GF-D8 (cell line): ENCODE results near the gene CYP4F2.
A peak's percentile ranks its signal among the peaks of the same experiment; 100 is the strongest.
"Not testable (repeated sequence)": the region's sequence is repeated elsewhere in the genome, so short reads cannot be mapped to it uniquely, and the experiment has no call there.

Source experiments
- DNase-seq: peaks from one replicate; lab custom pipeline; 2025; lab: John Stamatoyannopoulos, UW

CYP4F2 gene

GRCh38 chr19:15850385-15850784, 47.5 kb downstream of the CYP4F2 start:
- no peak for DNase-seq

GRCh38 chr19:15846923-15847322, 51.0 kb downstream of the CYP4F2 start:
- no peak for DNase-seq

- DNase-seq, result peak; percentile 25
Measured at GRCh38 chr19:15843894-15844222, 54.0 kb downstream of the CYP4F2 start.

- no peak for DNase-seq
Measured at GRCh38 chr19:15843203-15843893, 54.5 kb downstream of the CYP4F2 start.

- DNase-seq, result no peak
Measured at GRCh38 chr19:15841875-15842569, 55.9 kb downstream of the CYP4F2 start.

- DNase-seq, result no peak
Measured at GRCh38 chr19:15840833-15841232, 57.0 kb downstream of the CYP4F2 start.

GRCh38 chr19:15839888-15840287, 58.0 kb downstream of the CYP4F2 start:
- DNase-seq, result not testable (repeated sequence)

GRCh38 chr19:15838351-15838750, 59.5 kb downstream of the CYP4F2 start:
- no peak for DNase-seq

- DNase-seq, result peak; percentile 77
Measured at GRCh38 chr19:15837221-15837731, 60.6 kb downstream of the CYP4F2 start.

GRCh38 chr19:15836330-15837220, 61.3 kb downstream of the CYP4F2 start:
- DNase-seq, result peak; percentile 97

- peak; percentile 43 for DNase-seq
Measured at GRCh38 chr19:15835565-15836329, 62.1 kb downstream of the CYP4F2 start.

GRCh38 chr19:15834232-15834631, 63.6 kb downstream of the CYP4F2 start:
- not testable (repeated sequence) for DNase-seq

GRCh38 chr19:15831626-15832025, 66.2 kb downstream of the CYP4F2 start:
- no peak for DNase-seq

- no peak for DNase-seq
Measured at GRCh38 chr19:15829786-15830185, 68.1 kb downstream of the CYP4F2 start.

- no peak for DNase-seq
Measured at GRCh38 chr19:15829306-15829698, 68.6 kb downstream of the CYP4F2 start.

GRCh38 chr19:15828611-15829305, 69.1 kb downstream of the CYP4F2 start:
- not testable (repeated sequence) for DNase-seq

- DNase-seq, result no peak
Measured at GRCh38 chr19:15828121-15828610, 69.7 kb downstream of the CYP4F2 start.
